ENCODE data around the gene VGF.

DNA sequence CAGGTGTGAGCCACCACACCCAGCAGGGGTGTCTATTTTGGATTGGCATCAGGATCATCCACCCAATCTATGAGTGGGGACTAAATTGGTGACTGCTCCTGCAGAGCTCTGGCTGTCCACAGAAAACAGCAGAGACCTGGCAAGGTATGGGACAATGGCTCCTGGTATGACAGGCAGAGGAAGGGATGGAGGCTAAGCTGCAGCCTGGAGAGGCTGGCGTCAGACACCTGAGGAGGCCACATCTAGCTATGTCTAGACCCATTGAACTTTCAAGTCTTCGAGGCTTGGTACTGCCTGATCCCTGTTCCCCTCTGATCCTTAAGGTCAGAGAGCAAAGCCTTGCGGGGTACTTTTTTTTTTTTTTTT lies 41.7 kb downstream of the VGF start:
- no peak for TF ChIP-seq EZH2 (IDR thresholded peaks at IDR 0.05; ENCODE audit: borderline replicate concordance, insufficient read depth, low read depth, low read length, poor library complexity, severe bottlenecking)
- TF ChIP-seq, protein P1, sequence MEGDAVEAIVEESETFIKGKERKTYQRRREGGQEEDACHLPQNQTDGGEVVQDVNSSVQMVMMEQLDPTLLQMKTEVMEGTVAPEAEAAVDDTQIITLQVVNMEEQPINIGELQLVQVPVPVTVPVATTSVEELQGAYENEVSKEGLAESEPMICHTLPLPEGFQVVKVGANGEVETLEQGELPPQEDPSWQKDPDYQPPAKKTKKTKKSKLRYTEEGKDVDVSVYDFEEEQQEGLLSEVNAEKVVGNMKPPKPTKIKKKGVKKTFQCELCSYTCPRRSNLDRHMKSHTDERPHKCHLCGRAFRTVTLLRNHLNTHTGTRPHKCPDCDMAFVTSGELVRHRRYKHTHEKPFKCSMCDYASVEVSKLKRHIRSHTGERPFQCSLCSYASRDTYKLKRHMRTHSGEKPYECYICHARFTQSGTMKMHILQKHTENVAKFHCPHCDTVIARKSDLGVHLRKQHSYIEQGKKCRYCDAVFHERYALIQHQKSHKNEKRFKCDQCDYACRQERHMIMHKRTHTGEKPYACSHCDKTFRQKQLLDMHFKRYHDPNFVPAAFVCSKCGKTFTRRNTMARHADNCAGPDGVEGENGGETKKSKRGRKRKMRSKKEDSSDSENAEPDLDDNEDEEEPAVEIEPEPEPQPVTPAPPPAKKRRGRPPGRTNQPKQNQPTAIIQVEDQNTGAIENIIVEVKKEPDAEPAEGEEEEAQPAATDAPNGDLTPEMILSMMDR (IDR thresholded peaks at IDR 0.05) = no peak

All from B cell (primary cell).